Measurements from ENCODE around the gene UFSP1.

DNA sequence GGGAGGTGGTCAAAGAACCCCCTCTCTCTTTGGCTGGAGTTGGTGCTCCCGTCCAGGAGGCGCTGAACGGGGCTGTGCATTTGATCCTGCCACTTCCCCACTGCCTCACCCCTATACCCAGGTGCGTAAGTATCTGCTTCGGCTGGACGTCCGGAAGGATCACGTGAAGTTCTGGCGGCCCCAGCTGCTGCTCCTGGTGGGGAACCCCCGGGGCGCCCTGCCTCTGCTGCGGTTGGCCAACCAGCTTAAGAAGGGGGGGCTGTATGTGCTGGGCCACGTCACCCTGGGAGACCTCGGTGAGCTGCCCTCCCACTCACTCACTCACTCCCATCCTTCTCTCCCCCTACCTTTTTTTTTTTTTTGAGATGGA is 27.9 kb downstream of the UFSP1 start:
- TF ChIP-seq, protein P1, sequence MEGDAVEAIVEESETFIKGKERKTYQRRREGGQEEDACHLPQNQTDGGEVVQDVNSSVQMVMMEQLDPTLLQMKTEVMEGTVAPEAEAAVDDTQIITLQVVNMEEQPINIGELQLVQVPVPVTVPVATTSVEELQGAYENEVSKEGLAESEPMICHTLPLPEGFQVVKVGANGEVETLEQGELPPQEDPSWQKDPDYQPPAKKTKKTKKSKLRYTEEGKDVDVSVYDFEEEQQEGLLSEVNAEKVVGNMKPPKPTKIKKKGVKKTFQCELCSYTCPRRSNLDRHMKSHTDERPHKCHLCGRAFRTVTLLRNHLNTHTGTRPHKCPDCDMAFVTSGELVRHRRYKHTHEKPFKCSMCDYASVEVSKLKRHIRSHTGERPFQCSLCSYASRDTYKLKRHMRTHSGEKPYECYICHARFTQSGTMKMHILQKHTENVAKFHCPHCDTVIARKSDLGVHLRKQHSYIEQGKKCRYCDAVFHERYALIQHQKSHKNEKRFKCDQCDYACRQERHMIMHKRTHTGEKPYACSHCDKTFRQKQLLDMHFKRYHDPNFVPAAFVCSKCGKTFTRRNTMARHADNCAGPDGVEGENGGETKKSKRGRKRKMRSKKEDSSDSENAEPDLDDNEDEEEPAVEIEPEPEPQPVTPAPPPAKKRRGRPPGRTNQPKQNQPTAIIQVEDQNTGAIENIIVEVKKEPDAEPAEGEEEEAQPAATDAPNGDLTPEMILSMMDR (IDR thresholded peaks at IDR 0.05): no peak
- TF ChIP-seq POLR2A (IDR thresholded peaks at IDR 0.05) (no peak), POLR2AphosphoS5 (IDR thresholded peaks at IDR 0.05) (no peak)

Data from transverse colon (tissue), 4 donors.